Activated B cell treated with CpG ODN at 0.5 μM for 24 hours (primary cell): ENCODE measurements around the gene SEC23IP. TPM values are rescaled to one million over a fixed set of nuclear protein-coding genes. Genes with fewer than 3 reads are reported as not detected.

ENCODE experiments used
- ATAC-seq: fragments of 200-7000 bp; cut with Tn5 transposase; one replicate; pipeline ENCODE4 v1.10.0; 2021; ENCODE audit warnings: low read depth, mild to moderate bottlenecking, moderate library complexity
- CTCF ChIA-PET: fragments of 350-600 bp; sonication (Branson Sonifier 250); formaldehyde crosslinking; loops from one replicate; lab custom pipeline; 2021; ENCODE audit warnings: antibody characterized with exemption; lab: Charles Lee
- POLR2A ChIA-PET: fragments of 350-600 bp; sonication (Branson Sonifier 250); formaldehyde crosslinking; loops from one replicate; lab custom pipeline; 2021; ENCODE audit warnings: antibody characterized with exemption; lab: Charles Lee
- DNase-seq: peaks from one replicate; pipeline ENCODE4 v3.0.0; 2022
- H3K27ac Mint-ChIP-seq: one replicate; pipeline ENCODE4 v1.8.0; 2020; ENCODE audit warnings: mixed read lengths
- H3K27me3 Mint-ChIP-seq: one replicate; pipeline ENCODE4 v1.8.0; 2021; ENCODE audit warnings: mixed read lengths
- H3K36me3 Mint-ChIP-seq: one replicate; pipeline ENCODE4 v1.8.0; 2021; ENCODE audit warnings: low read depth, mixed read lengths
- H3K4me1 Mint-ChIP-seq: one replicate; pipeline ENCODE4 v1.8.0; 2021; ENCODE audit warnings: mixed read lengths
- H3K4me3 Mint-ChIP-seq: one replicate; pipeline ENCODE4 v1.8.0; 2020; ENCODE audit warnings: mild to moderate bottlenecking, mixed read lengths
- H3K9me3 Mint-ChIP-seq: one replicate; pipeline ENCODE4 v1.8.0; 2020; ENCODE audit warnings: mixed read lengths
- intact Hi-C: fragments of 100-400 bp; cut with micrococcal nuclease; formaldehyde crosslinking; loops from one replicate; pipeline ENCODE4 v1.15.1; 2024
- total RNA-seq: library from RNA; stranded (reverse); gene quantifications from 2 replicates; pipeline ENCODE4 v1.2.3, GENCODE V29; 2022
- TF ChIP-seq, protein P1 (sequence below): fragments of 200-600 bp; IDR thresholded peaks from one replicate; pipeline ENCODE4 v1.8.0; 2022; ENCODE audit warnings: antibody characterized with exemption, mild to moderate bottlenecking

SEC23IP gene
- total RNA-seq, 1 donor from 2014 or later, result 79.9 TPM

GRCh38 chr10:119981826-119982225, 89.3 kb downstream of the SEC23IP start:
- ATAC-seq, result no peak
- intact Hi-C loops, result no loop called here
- no peak for DNase-seq
- no peaks in the 10 kb centered on the region for H3K36me3 Mint-ChIP-seq
- H3K27me3 Mint-ChIP-seq, result peaks cover 12% of the 10 kb centered on the region
- H3K9me3 Mint-ChIP-seq, result peaks cover 2% of the 10 kb centered on the region
- ChIA-PET CTCF (no interaction called here), POLR2A (no interaction called here)
- no peak overlapping the region for H3K4me3 Mint-ChIP-seq
- no peak overlapping the region for H3K27ac Mint-ChIP-seq
- H3K4me1 Mint-ChIP-seq, result no peaks in the 10 kb centered on the region
- TF ChIP-seq, protein P1, sequence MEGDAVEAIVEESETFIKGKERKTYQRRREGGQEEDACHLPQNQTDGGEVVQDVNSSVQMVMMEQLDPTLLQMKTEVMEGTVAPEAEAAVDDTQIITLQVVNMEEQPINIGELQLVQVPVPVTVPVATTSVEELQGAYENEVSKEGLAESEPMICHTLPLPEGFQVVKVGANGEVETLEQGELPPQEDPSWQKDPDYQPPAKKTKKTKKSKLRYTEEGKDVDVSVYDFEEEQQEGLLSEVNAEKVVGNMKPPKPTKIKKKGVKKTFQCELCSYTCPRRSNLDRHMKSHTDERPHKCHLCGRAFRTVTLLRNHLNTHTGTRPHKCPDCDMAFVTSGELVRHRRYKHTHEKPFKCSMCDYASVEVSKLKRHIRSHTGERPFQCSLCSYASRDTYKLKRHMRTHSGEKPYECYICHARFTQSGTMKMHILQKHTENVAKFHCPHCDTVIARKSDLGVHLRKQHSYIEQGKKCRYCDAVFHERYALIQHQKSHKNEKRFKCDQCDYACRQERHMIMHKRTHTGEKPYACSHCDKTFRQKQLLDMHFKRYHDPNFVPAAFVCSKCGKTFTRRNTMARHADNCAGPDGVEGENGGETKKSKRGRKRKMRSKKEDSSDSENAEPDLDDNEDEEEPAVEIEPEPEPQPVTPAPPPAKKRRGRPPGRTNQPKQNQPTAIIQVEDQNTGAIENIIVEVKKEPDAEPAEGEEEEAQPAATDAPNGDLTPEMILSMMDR, result no peak

GRCh38 chr10:119988333-119988732, 95.8 kb downstream of the SEC23IP start:
- Mint-ChIP-seq H3K36me3 (no peaks in the 10 kb centered on the region), H3K4me1 (no peaks in the 10 kb centered on the region), H3K27ac (no peak overlapping the region), H3K4me3 (no peak overlapping the region), H3K9me3 (peaks cover 2% of the 10 kb centered on the region), H3K27me3 (peaks cover 13% of the 10 kb centered on the region)
- CTCF ChIA-PET, result no interaction called here
- ATAC-seq, result no peak
- DNase-seq, result no peak
- intact Hi-C loops, result no loop called here
- POLR2A ChIA-PET, result no interaction called here
- TF ChIP-seq, protein P1, result no peak

- DNase-seq, result no peak
- POLR2A ChIA-PET, result no interaction called here
- TF ChIP-seq, protein P1, result no peak
- no peak for ATAC-seq
- Mint-ChIP-seq H3K36me3 (no peaks in the 10 kb centered on the region), H3K9me3 (no peaks in the 10 kb centered on the region), H3K4me3 (no peak overlapping the region), H3K27me3 (peaks cover 16% of the 10 kb centered on the region), H3K4me1 (no peaks in the 10 kb centered on the region), H3K27ac (no peak overlapping the region)
- CTCF ChIA-PET, result no interaction called here
- intact Hi-C loops, result no loop called here
Observed at GRCh38 chr10:119989966-119990365, 97.4 kb downstream of the SEC23IP start.

DNA sequence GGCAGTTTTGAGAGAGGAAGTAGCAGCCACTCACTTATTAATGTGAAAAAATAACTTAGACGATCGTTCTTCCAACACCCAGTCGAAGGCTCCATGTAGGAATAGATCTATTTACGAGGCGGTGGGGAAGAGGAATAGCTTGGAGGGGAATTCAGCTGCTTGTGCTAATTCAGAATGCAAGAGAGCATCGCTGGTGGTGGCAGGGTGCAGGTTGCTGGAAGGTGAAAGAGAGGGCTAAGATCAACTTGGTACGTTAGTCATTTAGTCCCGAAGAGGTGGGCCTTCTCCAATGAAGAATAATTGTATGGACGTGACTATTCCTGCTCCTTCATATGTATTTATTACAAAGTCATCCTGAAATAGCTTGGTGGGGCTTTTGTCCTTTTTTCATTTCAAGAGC, 98.5 kb downstream of the SEC23IP start:
- H3K4me1 Mint-ChIP-seq, result no peaks in the 10 kb centered on the region
- H3K27ac Mint-ChIP-seq, result no peak overlapping the region
- TF ChIP-seq, protein P1, result no peak
- peaks cover 8% of the 10 kb centered on the region for H3K9me3 Mint-ChIP-seq
- no peak for DNase-seq
- intact Hi-C loops, result no loop called here
- H3K36me3 Mint-ChIP-seq, result peaks cover 3% of the 10 kb centered on the region
- ChIA-PET CTCF (no interaction called here), POLR2A (no interaction called here)
- H3K4me3 Mint-ChIP-seq, result no peak overlapping the region
- H3K27me3 Mint-ChIP-seq, result peaks cover 16% of the 10 kb centered on the region
- ATAC-seq, result no peak

- Mint-ChIP-seq H3K36me3 (peaks cover 3% of the 10 kb centered on the region), H3K27me3 (peaks cover 16% of the 10 kb centered on the region), H3K27ac (no peak overlapping the region), H3K9me3 (peaks cover 13% of the 10 kb centered on the region), H3K4me3 (no peak overlapping the region), H3K4me1 (no peaks in the 10 kb centered on the region)
- CTCF ChIA-PET, result no interaction called here
- DNase-seq (no peak), ATAC-seq (no peak)
- POLR2A ChIA-PET, result no interaction called here
- intact Hi-C loops, result no loop called here
- TF ChIP-seq, protein P1, result no peak
Observed at GRCh38 chr10:119991816-119992215, 99.3 kb downstream of the SEC23IP start.

Other genes with a start within 250 kb of the SEC23IP start
- gene BAG3, start 241.3 kb upstream of the SEC23IP start, total RNA-seq, result 4.3 and 4.7 TPM in 2 replicates
- 45.9 and 53.5 TPM in 2 replicates for gene INPP5F, start 166.7 kb upstream of the SEC23IP start, total RNA-seq
- 39.6 and 41.9 TPM in 2 replicates for gene MCMBP, start 19.9 kb upstream of the SEC23IP start, total RNA-seq